Activated CD8-positive, alpha-beta T cell treated with anti-CD3 and anti-CD28 coated beads for 36 hours (primary cell): Measurements from ENCODE around the gene MIOX. TPM values are rescaled to one million over a fixed set of nuclear protein-coding genes. Genes with fewer than 3 reads are reported as not detected.
"Not testable (repeated sequence)": the region's sequence is repeated elsewhere in the genome, so short reads cannot be mapped to it uniquely, and the experiment has no call there.

Experiments
- ATAC-seq: fragments of 200-7000 bp; cut with Tn5 transposase; one replicate; pipeline ENCODE4 v1.10.0; 2021; ENCODE audit warnings: mild to moderate bottlenecking, moderate library complexity
- CTCF ChIA-PET: fragments of 350-600 bp; sonication (Branson Sonifier 250); formaldehyde crosslinking; loops from one replicate; lab custom pipeline; 2021; ENCODE audit warnings: antibody characterized with exemption; lab: Charles Lee
- POLR2A ChIA-PET: fragments of 350-600 bp; sonication (Branson Sonifier 250); formaldehyde crosslinking; loops from one replicate; lab custom pipeline; 2021; ENCODE audit warnings: antibody characterized with exemption; lab: Charles Lee
- DNase-seq: peaks from one replicate; pipeline ENCODE4 v3.0.0-alpha.2; 2020
- H3K27ac Mint-ChIP-seq: one replicate; pipeline ENCODE4 v1.8.0; 2021; ENCODE audit warnings: mild to moderate bottlenecking, mixed read lengths
- H3K27me3 Mint-ChIP-seq: one replicate; pipeline ENCODE4 v1.8.0; 2021; ENCODE audit warnings: mixed read lengths
- H3K36me3 Mint-ChIP-seq: one replicate; pipeline ENCODE4 v1.8.0; 2021; ENCODE audit warnings: low read depth, mixed read lengths
- H3K4me1 Mint-ChIP-seq: one replicate; pipeline ENCODE4 v1.8.0; 2021; ENCODE audit warnings: low read depth, mixed read lengths
- H3K4me3 Mint-ChIP-seq: one replicate; pipeline ENCODE4 v1.8.0; 2021; ENCODE audit warnings: mild to moderate bottlenecking, moderate library complexity, mixed read lengths
- H3K9me3 Mint-ChIP-seq: one replicate; pipeline ENCODE4 v1.8.0; 2021; ENCODE audit warnings: mixed read lengths
- intact Hi-C: fragments of 100-400 bp; cut with micrococcal nuclease; formaldehyde crosslinking; loops from one replicate; pipeline ENCODE4 v1.10.0; 2022
- total RNA-seq, 2 experiments: library from RNA; stranded (reverse); gene quantifications; one replicate each; pipeline ENCODE4 v1.2.3, GENCODE V29; 2021
- TF ChIP-seq, protein P1 (sequence below): fragments of 200-600 bp; IDR thresholded peaks from one replicate; pipeline ENCODE4 v1.8.0; 2022; ENCODE audit warnings: antibody characterized with exemption, mild to moderate bottlenecking

The MIOX gene
- total RNA-seq, 2 experiments from 2014 or later = 0.29 TPM; not detected in 1

DNA sequence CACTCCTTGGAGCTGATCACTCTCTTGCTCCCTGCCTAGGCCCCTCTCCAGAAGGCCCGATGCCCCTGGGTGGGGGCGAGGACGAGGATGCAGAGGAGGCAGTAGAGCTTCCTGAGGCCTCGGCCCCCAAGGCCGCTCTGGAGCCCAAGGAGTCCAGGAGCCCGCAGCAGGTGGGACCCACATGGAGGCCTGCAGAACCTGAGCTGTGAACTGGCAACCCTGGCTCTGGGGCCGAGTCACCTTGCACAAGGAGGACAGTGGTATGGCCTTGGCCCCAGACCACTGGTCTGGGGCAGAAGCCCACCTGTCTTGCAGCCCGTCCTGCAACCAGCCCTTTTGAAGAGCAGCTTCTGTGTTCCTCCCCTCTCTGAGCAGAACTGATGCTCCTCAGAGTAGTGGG, 32.5 kb downstream of the MIOX start:
- H3K36me3 Mint-ChIP-seq = peaks cover 35% of the 10 kb centered on the region
- peaks cover 13% of the 10 kb centered on the region for H3K4me1 Mint-ChIP-seq
- no peak overlapping the region for H3K4me3 Mint-ChIP-seq
- no peak for ATAC-seq
- CTCF ChIA-PET = interaction anchor here (1.2 kb wide), 1 partner anchor 309 kb away, joined by 3 read pairs; no protein-coding TSS in a partner anchor
- no peaks in the 10 kb centered on the region for H3K27me3 Mint-ChIP-seq
- no peaks in the 10 kb centered on the region for H3K9me3 Mint-ChIP-seq
- DNase-seq = no peak
- TF ChIP-seq, protein P1, sequence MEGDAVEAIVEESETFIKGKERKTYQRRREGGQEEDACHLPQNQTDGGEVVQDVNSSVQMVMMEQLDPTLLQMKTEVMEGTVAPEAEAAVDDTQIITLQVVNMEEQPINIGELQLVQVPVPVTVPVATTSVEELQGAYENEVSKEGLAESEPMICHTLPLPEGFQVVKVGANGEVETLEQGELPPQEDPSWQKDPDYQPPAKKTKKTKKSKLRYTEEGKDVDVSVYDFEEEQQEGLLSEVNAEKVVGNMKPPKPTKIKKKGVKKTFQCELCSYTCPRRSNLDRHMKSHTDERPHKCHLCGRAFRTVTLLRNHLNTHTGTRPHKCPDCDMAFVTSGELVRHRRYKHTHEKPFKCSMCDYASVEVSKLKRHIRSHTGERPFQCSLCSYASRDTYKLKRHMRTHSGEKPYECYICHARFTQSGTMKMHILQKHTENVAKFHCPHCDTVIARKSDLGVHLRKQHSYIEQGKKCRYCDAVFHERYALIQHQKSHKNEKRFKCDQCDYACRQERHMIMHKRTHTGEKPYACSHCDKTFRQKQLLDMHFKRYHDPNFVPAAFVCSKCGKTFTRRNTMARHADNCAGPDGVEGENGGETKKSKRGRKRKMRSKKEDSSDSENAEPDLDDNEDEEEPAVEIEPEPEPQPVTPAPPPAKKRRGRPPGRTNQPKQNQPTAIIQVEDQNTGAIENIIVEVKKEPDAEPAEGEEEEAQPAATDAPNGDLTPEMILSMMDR = no peak
- intact Hi-C loops = no loop called here
- no peak overlapping the region for H3K27ac Mint-ChIP-seq
- POLR2A ChIA-PET = interaction anchor here (0.8 to 3.0 kb wide), 5 partner anchors 9 to 65 kb away, joined by 3 to 26 read pairs (median 4); partner anchors contain the start of genes LMF2 and NCAPH2

DNA sequence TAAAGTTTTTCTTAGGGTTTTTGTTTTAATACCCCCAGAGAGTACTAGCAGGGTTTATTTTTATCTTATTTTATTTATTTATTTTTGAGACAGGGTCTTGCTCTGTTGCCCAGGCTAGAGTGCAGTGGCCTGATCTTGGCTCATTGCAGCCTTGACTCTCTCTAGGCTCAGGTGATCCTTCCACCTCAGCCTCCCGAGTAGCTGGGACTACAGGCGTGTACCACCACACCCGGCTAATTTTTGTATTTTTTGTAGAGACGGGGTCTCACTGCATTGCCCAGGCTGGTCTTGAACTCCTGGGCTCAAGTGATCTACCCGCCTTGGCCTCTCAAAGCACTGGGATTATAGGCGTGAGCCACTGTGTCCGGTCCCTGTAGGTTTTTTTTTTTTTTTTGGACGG, 33.5 kb downstream of the MIOX start:
- H3K9me3 Mint-ChIP-seq, ATAC-seq, DNase-seq, H3K27me3 Mint-ChIP-seq, intact Hi-C loops, CTCF ChIA-PET, H3K4me3 Mint-ChIP-seq, H3K27ac Mint-ChIP-seq: not testable (repeated sequence)
- POLR2A ChIA-PET = interaction anchor here (3.0 kb wide), 1 partner anchor 11 kb away, joined by 26 read pairs; the partner anchor contains the start of genes LMF2 and NCAPH2
- H3K4me1 Mint-ChIP-seq = peaks cover 11% of the 10 kb centered on the region
- H3K36me3 Mint-ChIP-seq = peaks cover 34% of the 10 kb centered on the region

DNA sequence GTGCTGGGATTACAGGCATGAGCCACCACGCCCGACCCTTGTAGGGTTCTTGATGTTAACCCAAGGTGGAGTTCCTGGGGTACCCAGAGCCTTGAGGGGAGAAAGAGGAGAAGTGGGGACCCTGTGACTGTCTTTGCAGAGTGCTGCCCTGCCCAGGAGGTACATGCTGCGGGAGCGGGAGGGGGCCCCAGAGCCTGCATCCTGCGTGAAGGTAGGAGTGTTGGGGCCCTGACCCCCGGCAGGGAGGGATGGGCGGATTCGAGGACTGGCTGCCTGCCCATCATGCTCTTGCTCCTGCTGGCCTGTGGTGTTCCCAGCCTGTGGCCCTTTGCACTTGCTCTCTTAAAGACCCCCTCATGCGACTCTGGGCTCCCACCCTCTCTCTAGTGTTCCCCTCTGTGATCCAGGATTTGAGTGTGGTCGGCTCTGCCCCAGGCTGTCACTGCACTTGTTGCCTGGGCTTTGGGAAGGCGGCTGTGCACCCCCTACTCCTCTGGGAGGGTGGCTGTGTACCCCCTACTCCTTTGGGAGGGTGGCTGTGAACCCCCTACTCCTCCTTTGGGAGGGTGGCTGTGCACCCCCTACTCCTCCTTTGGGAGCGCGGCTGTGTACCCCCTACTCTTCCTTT, 34.3 kb downstream of the MIOX start:
- intact Hi-C loops = no loop called here
- Mint-ChIP-seq H3K4me1 (peaks cover 7% of the 10 kb centered on the region), H3K9me3 (no peaks in the 10 kb centered on the region), H3K4me3 (no peak overlapping the region), H3K27me3 (no peaks in the 10 kb centered on the region), H3K27ac (no peak overlapping the region), H3K36me3 (peaks cover 30% of the 10 kb centered on the region)
- ATAC-seq (no peak), DNase-seq (no peak)
- CTCF ChIA-PET = no interaction called here
- TF ChIP-seq, protein P1 = no peak
- POLR2A ChIA-PET = interaction anchor here (3.0 to 5.3 kb wide), 2 partner anchors 12 kb away, joined by 26 to 111 read pairs; partner anchors contain the start of genes LMF2 and NCAPH2

DNA sequence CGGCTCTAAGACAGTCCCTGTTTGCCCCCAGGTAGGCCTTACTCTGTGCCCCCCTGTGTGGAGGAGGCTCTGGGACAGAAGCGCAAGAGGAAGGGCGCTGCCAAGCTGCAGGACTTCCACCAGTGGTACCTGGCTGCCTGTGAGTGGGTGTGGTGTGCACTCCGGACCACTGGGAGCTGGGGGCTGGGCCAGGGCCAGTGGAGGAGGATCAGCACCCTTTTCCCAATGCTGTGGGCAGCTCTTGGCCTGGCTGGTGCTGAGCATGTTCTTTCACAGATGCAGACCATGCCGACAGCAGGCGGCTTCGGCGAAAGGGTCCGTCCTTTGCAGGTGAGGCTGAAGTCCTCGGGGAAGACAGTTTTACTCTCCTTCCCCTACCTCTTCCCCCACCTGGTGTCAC, 35.1 kb downstream of the MIOX start:
- ATAC-seq (no peak), DNase-seq (no peak)
- Mint-ChIP-seq H3K27me3 (no peaks in the 10 kb centered on the region), H3K9me3 (no peaks in the 10 kb centered on the region), H3K27ac (no peak overlapping the region), H3K4me3 (no peak overlapping the region), H3K4me1 (peaks cover 7% of the 10 kb centered on the region), H3K36me3 (peaks cover 27% of the 10 kb centered on the region)
- POLR2A ChIA-PET = interaction anchor here (0.8 to 5.3 kb wide), 3 partner anchors 10 to 17 kb away, joined by 3 to 111 read pairs (median 4); partner anchors contain the start of genes LMF2 and NCAPH2
- TF ChIP-seq, protein P1 = no peak
- intact Hi-C loops = no loop called here
- CTCF ChIA-PET = interaction anchor here (1.3 kb wide), 1 partner anchor 41 kb away, joined by 4 read pairs; the partner anchor contains the start of gene SYCE3

DNA sequence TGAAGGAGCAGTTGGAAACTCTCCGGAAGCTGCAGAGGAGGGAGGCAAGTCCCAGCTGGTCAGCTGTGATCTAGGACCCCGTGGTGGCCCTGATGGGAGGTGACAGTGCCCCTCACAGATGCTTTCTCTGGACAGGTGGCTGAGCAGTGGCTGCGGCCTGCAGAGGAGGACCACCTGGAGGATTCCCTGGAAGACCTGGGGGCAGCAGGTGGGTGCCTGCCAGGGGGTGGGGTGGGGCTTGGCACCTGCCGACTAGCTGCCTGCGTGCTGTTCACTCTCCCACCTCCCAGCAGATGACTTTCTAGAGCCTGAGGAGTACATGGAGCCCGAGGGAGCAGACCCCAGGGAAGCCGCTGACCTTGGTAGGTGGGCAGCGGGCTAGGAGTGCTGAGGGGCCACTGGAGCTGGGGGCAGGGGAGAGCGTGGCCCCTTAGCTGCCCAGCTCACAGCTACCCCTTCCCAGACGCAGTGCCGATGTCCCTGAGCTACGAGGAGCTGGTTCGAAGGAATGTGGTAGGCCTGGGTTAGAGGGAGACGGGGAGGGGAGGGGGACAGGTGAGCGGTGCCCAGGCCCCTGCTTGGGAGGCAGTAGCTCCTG, 35.6 kb downstream of the MIOX start:
- no peak overlapping the region for H3K27ac Mint-ChIP-seq
- no peaks in the 10 kb centered on the region for H3K27me3 Mint-ChIP-seq
- H3K4me3 Mint-ChIP-seq = no peak overlapping the region
- peaks cover 13% of the 10 kb centered on the region for H3K4me1 Mint-ChIP-seq
- DNase-seq (no peak), ATAC-seq (no peak)
- TF ChIP-seq, protein P1 = no peak
- intact Hi-C loops = no loop called here
- H3K9me3 Mint-ChIP-seq = no peaks in the 10 kb centered on the region
- H3K36me3 Mint-ChIP-seq = peaks cover 27% of the 10 kb centered on the region
- ChIA-PET POLR2A (interaction anchor here (0.6 to 5.3 kb wide), 7 partner anchors 8 to 78 kb away, joined by 3 to 111 read pairs (median 3); partner anchors contain the start of genes KLHDC7B, LMF2, NCAPH2 and SYCE3), CTCF (interaction anchor here (1.3 kb wide), 1 partner anchor 41 kb away, joined by 4 read pairs; the partner anchor contains the start of gene SYCE3)
